ENCODE results near the gene WDR26. TPM values are rescaled to one million over a fixed set of nuclear protein-coding genes. Genes with fewer than 3 reads are reported as not detected.

WDR26 gene
- total and polyA plus RNA-seq, 4 donors: 30.0 to 180 (median 59.3) TPM

- no peak overlapping the region for H3K4me3 ChIP-seq
- no peak overlapping the region for H3K27ac ChIP-seq (ENCODE audit: low read depth in 1 of 2, low read length in 1 of 2)
- TF ChIP-seq CTCF (IDR thresholded peaks at IDR 0.05; ENCODE audit: control extremely low read depth, extremely low read depth): no peak
- no peaks in the 10 kb centered on the region for H3K27me3 ChIP-seq (ENCODE audit: control insufficient read depth in 3 of 3, insufficient read depth in 3 of 3, low read length in 2 of 3)
- no peak for DNase-seq
- peaks cover 0 to 2% (median 0%) of the 10 kb centered on the region in 5 donors for H3K4me1 ChIP-seq (ENCODE audit: control insufficient read depth in 5 of 5, insufficient read depth in 5 of 5, low read length in 5 of 5)
- peaks cover 1 to 14% (median 5%) of the 10 kb centered on the region in 4 donors for H3K36me3 ChIP-seq (ENCODE audit: control insufficient read depth in 4 of 4, insufficient read depth in 4 of 4, low read length in 4 of 4)
- no peak for ATAC-seq (ENCODE audit: insufficient read depth, low FRiP score)
- H3K9ac ChIP-seq (ENCODE audit: insufficient read depth in 1 of 2, low read length in 2 of 2): no peak overlapping the region
- no peaks in the 10 kb centered on the region for H3K9me3 ChIP-seq (ENCODE audit: control insufficient read depth in 4 of 4, insufficient read depth in 3 of 4, low read length in 3 of 4)
- 40 to 82% methylated on average over 3 of the region's 3 CpGs for WGBS, 2 donors
These were observed 51.4 kb downstream of the WDR26 start for GRCh38 chr1:224383218-224383617.

GRCh38 chr1:224381880-224382548, 52.6 kb downstream of the WDR26 start:
- Histone ChIP-seq H3K9ac (ENCODE audit: insufficient read depth in 1 of 2, low read length in 2 of 2) (no peak overlapping the region), H3K4me1 (ENCODE audit: control insufficient read depth in 5 of 5, insufficient read depth in 5 of 5, low read length in 5 of 5) (peaks cover 0 to 2% (median 0%) of the 10 kb centered on the region in 5 donors), H3K4me3 (no peak overlapping the region), H3K27ac (ENCODE audit: low read depth in 1 of 2, low read length in 1 of 2) (no peak overlapping the region), H3K9me3 (ENCODE audit: control insufficient read depth in 4 of 4, insufficient read depth in 3 of 4, low read length in 3 of 4) (no peaks in the 10 kb centered on the region), H3K27me3 (ENCODE audit: control insufficient read depth in 3 of 3, insufficient read depth in 3 of 3, low read length in 2 of 3) (no peaks in the 10 kb centered on the region), H3K36me3 (ENCODE audit: control insufficient read depth in 4 of 4, insufficient read depth in 4 of 4, low read length in 4 of 4) (peaks cover 3 to 7% (median 5%) of the 10 kb centered on the region in 4 donors)
- no peak for TF ChIP-seq CTCF (IDR thresholded peaks at IDR 0.05; ENCODE audit: control extremely low read depth, extremely low read depth)
- WGBS, 2 donors: 89 to 92% methylated on average over 4 of the region's 4 CpGs
- DNase-seq: no peak
- no peak for ATAC-seq (ENCODE audit: insufficient read depth, low FRiP score)

GRCh38 chr1:224380003-224380402, 54.6 kb downstream of the WDR26 start:
- H3K27ac ChIP-seq (ENCODE audit: low read depth in 1 of 2, low read length in 1 of 2): no peak overlapping the region
- H3K4me3 ChIP-seq: no peak overlapping the region
- peaks cover 7 to 22% (median 15%) of the 10 kb centered on the region in 4 donors for H3K36me3 ChIP-seq (ENCODE audit: control insufficient read depth in 4 of 4, insufficient read depth in 4 of 4, low read length in 4 of 4)
- H3K9me3 ChIP-seq (ENCODE audit: control insufficient read depth in 4 of 4, insufficient read depth in 3 of 4, low read length in 3 of 4): no peaks in the 10 kb centered on the region
- DNase-seq (no peak), ATAC-seq (ENCODE audit: insufficient read depth, low FRiP score) (no peak)
- no peak overlapping the region for H3K9ac ChIP-seq (ENCODE audit: insufficient read depth in 1 of 2, low read length in 2 of 2)
- no peak for TF ChIP-seq CTCF (IDR thresholded peaks at IDR 0.05; ENCODE audit: control extremely low read depth, extremely low read depth)
- H3K4me1 ChIP-seq (ENCODE audit: control insufficient read depth in 5 of 5, insufficient read depth in 5 of 5, low read length in 5 of 5): peaks cover 0 to 2% (median 0%) of the 10 kb centered on the region in 5 donors
- 35 to 54% methylated on average over 4 of the region's 4 CpGs for WGBS, 2 donors
- no peaks in the 10 kb centered on the region for H3K27me3 ChIP-seq (ENCODE audit: control insufficient read depth in 3 of 3, insufficient read depth in 3 of 3, low read length in 2 of 3)
